ENCODE results near the gene HEPACAM.

Gene HEPACAM

GRCh38 chr11:124943254-124943616 is 7.4 kb upstream of the HEPACAM start:
- peak; percentile 11 for DNase-seq (ENCODE audit: low read depth)

- DNase-seq (ENCODE audit: low read depth) = no peak
Observed at GRCh38 chr11:124942466-124943253, 6.8 kb upstream of the HEPACAM start.

- no peak for DNase-seq (ENCODE audit: low read depth)
Observed at GRCh38 chr11:124941703-124942102, 5.9 kb upstream of the HEPACAM start.

- DNase-seq (ENCODE audit: low read depth) = no peak
Observed at GRCh38 chr11:124938970-124939369, 3.1 kb upstream of the HEPACAM start.

GRCh38 chr11:124938206-124938765 is 2.4 kb upstream of the HEPACAM start:
- peak; percentile 31 for DNase-seq (ENCODE audit: low read depth)

DNA sequence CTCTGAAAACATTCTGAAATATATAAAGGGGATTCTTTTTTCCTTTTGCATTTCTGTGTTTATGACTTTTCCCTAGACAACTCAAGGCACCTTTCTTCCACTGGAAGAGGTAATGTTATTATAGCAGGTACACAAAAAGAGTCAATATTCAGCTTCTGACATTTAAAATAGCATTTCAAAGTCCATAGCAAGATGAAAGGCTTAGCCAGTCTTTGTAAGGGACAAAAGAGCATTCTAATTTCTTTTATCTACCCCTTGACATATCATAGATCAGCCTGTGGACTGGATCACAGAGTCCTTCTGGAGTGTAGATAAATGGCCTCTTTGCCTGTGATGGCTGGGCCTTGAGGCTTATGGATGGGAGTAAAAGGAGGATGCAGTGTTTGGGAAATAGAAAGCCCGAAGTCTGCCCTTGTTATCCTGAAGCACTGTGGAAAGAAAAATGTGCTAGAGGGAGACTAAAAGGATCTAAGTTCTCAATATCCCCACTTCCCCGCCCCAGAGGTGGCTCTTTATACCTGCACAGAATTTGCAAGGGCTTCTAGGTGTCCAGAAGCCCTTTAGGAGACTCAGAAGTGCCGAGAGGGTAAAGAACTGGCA is 1.6 kb upstream of the HEPACAM start:
- no peak for DNase-seq (ENCODE audit: low read depth)

DNA sequence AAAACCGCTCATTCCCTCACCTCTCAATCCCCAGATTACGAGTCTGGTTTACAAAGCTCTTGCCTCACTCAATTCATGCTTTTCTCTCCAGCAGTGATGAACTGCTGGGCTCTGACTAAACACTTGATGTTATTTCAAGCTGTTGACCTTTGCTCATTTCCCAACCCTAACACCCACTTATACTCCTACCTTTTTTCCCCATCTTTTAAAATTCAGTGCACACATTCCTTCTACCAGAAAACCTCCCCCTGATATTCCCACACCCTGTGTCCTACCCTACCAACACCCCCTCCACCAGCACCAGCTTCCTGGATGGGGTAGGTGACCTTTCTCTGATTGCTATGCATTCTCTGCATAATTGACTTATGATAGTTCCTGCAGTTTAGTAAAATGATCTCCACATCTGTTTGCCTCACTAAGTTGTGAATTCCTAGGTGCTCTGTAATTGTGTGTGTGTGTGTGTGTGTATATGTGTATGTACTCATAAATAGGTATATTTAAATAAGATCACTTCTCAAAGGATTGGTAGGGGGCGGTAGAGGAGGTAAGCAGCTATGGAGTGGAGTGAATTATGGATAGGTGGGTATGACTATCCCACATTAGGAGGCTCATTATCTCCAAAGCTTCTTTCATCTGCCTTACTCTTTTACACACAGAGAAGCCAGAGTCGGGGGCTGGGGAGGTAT is 842 bp downstream of the HEPACAM start:
- peak; percentile 83 for DNase-seq (ENCODE audit: low read depth)

- no peak for DNase-seq (ENCODE audit: low read depth)
Observed at GRCh38 chr11:124930799-124931198, 5.0 kb downstream of the HEPACAM start.

- no peak for DNase-seq (ENCODE audit: low read depth)
Observed at GRCh38 chr11:124928942-124929665, 6.7 kb downstream of the HEPACAM start.

GRCh38 chr11:124923296-124923695 is 12.6 kb downstream of the HEPACAM start:
- no peak for DNase-seq (ENCODE audit: low read depth)

DNA sequence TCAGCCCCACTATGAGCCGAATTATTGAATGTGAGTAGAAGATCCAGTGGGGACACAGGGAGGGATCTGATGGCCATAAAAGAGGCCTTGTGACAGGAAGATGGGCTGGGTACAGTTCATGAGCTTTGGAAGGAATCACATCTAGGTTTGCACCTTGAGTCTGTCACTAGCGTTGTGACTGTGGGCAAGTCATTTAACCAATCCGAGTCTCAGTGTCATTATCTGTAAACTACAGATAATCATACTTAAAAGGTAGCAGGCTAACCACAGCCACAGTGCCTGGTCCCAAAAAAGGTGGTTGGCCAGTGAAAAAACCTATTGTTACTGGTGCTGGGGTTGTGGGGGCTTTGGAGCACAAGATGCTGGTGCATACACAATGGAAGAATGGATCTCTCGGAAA is 13.0 kb downstream of the HEPACAM start:
- DNase-seq (ENCODE audit: low read depth) = no peak

GRCh38 chr11:124920870-124921609 is 14.8 kb downstream of the HEPACAM start:
- peak; percentile 70 for DNase-seq (ENCODE audit: low read depth)

- DNase-seq (ENCODE audit: low read depth) = no peak
Observed at GRCh38 chr11:124920356-124920755, 15.5 kb downstream of the HEPACAM start.

GRCh38 chr11:124919898-124920297 is 15.9 kb downstream of the HEPACAM start:
- DNase-seq (ENCODE audit: low read depth) = no peak

- DNase-seq (ENCODE audit: low read depth) = no peak
Observed at GRCh38 chr11:124918950-124919349, 16.9 kb downstream of the HEPACAM start, which contains the start of gene HEPN1. Gene HEPN1 (plus strand): TSS chr11:124919250.

- DNase-seq (ENCODE audit: low read depth) = no peak
Observed at GRCh38 chr11:124917115-124917637, 18.7 kb downstream of the HEPACAM start.

- no peak for DNase-seq (ENCODE audit: low read depth)
Observed at GRCh38 chr11:124916370-124916710, 19.5 kb downstream of the HEPACAM start.

GRCh38 chr11:124915541-124916369 is 20.1 kb downstream of the HEPACAM start:
- peak; percentile 60 for DNase-seq (ENCODE audit: low read depth)

DNA sequence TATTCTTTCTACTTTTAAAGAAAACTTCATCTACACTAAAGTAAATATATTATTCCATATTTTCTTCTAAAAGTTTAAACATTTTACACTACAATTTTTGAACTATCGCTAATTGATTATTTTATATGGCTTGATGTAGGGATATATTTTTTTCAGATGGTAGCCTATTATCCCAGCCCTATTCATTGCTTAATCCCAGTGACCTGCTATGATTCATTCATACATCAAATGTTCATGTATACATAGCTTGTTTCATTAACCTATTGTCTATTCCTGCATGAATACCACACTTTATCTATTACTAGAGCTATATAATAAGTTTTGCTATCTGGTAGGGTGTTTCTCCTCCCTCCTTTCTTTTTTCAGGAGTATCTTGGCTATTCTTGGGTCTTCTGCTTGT is 33.2 kb downstream of the HEPACAM start:
- DNase-seq (ENCODE audit: low read depth) = no peak

GRCh38 chr11:124900464-124900863 is 35.4 kb downstream of the HEPACAM start:
- peak; percentile 95 for DNase-seq (ENCODE audit: low read depth)

Measured in EH (cell line).